Mucosa of descending colon (tissue), 3 donors: ENCODE results near the gene PRIM1. TPM values are rescaled to one million over a fixed set of nuclear protein-coding genes. Genes with fewer than 3 reads are reported as not detected.
A peak's percentile ranks its signal among the peaks of the same experiment; 100 is the strongest.

ENCODE experiments used
- ATAC-seq: fragments of 200-7000 bp; cut with Tn5 transposase; one replicate; pipeline ENCODE4 v1.9.1; 2020; ENCODE audit warnings: mild to moderate bottlenecking, moderate library complexity
- DNase-seq, 3 donors: peaks; one replicate each; pipeline ENCODE4 v3.0.0-alpha.2; 2020
- H3K36me3 ChIP-seq: fragments of 200-600 bp; one replicate; pipeline ENCODE4 v1.8.0; 2021; ENCODE audit warnings: low read depth, mild to moderate bottlenecking
- H3K4me1 ChIP-seq: fragments of 200-600 bp; one replicate; pipeline ENCODE4 v1.8.0; 2021; ENCODE audit warnings: low read depth, mild to moderate bottlenecking
- H3K4me3 ChIP-seq: fragments of 200-600 bp; one replicate; pipeline ENCODE4 v1.8.0; 2021; ENCODE audit warnings: mild to moderate bottlenecking
- H3K9me3 ChIP-seq: fragments of 200-600 bp; one replicate; pipeline ENCODE4 v1.8.0; 2021; ENCODE audit warnings: mild to moderate bottlenecking
- intact Hi-C, 2 donors: fragments of 100-400 bp; cut with DNase I in 1 of 2; cut with micrococcal nuclease in 1 of 2; formaldehyde crosslinking; loops; one replicate each; pipeline versions ENCODE4 v1.11.0 to v1.11.1; 2022; cut with DNase I, micrococcal nuclease
- total RNA-seq, 3 donors: library from RNA; stranded (reverse); fragmentation: NEBNext Ultra II Directional in 2 of 3; extraction: Animal tissue kit (Norgen Biotek cat#: 25700) in 2 of 3; gene quantifications; one replicate each; pipeline versions ENCODE4 v1.2.1 to v1.2.4, GENCODE V29; 2021 to 2023
- TF ChIP-seq, protein P1 (sequence below): fragments of 200-600 bp; IDR thresholded peaks from one replicate; pipeline ENCODE4 v1.8.0; 2022; ENCODE audit warnings: antibody characterized with exemption, mild to moderate bottlenecking
- donor health status: DM: no; HTN: no; CAD: no; lungs with moderate emphysema.
- donor health status: DM: no; HTN: no; CAD: no.
- donor health status: DM: no; HTN: yes; CAD: no.

Gene PRIM1
- total RNA-seq, 3 donors from 2014 or later, result 6.3 to 11.5 (median 6.8) TPM

GRCh38 chr12:56723889-56724700, 28.0 kb downstream of the PRIM1 start:
- DNase-seq (peak in 2 of 3 donors; percentile 39 to 70), ATAC-seq (no peak)
- TF ChIP-seq, protein P1, sequence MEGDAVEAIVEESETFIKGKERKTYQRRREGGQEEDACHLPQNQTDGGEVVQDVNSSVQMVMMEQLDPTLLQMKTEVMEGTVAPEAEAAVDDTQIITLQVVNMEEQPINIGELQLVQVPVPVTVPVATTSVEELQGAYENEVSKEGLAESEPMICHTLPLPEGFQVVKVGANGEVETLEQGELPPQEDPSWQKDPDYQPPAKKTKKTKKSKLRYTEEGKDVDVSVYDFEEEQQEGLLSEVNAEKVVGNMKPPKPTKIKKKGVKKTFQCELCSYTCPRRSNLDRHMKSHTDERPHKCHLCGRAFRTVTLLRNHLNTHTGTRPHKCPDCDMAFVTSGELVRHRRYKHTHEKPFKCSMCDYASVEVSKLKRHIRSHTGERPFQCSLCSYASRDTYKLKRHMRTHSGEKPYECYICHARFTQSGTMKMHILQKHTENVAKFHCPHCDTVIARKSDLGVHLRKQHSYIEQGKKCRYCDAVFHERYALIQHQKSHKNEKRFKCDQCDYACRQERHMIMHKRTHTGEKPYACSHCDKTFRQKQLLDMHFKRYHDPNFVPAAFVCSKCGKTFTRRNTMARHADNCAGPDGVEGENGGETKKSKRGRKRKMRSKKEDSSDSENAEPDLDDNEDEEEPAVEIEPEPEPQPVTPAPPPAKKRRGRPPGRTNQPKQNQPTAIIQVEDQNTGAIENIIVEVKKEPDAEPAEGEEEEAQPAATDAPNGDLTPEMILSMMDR, result no peak
- H3K9me3 ChIP-seq, result no peaks in the 10 kb centered on the region
- no peaks in the 10 kb centered on the region for H3K36me3 ChIP-seq
- H3K4me1 ChIP-seq, result peaks cover 37% of the 10 kb centered on the region
- intact Hi-C loops, result no loop called here
- H3K4me3 ChIP-seq, result peak overlapping the region; percentile 87

DNA sequence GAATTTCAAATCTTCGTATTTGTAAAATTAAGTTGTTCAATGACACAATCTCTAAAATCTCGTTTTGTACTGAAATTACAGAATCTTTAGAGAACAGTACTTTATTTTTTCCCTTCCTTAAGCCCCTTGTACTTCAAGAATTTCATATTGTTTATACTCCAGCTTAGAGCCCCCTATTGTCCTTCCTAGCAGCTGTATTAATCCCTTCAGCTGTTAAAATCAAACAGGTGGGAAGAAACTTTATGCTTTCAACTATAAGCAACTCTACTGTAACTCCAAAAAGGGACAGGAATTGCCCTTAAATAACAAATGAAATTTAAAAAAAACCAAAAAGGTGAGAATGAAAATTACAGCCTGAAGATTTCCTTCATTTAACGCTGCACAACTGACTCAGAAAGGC, 28.8 kb downstream of the PRIM1 start:
- Histone ChIP-seq H3K4me1 (peaks cover 37% of the 10 kb centered on the region), H3K4me3 (no peak overlapping the region), H3K9me3 (no peaks in the 10 kb centered on the region), H3K36me3 (no peaks in the 10 kb centered on the region)
- no peak for DNase-seq
- intact Hi-C loops, result no loop called here
- ATAC-seq, result no peak
- TF ChIP-seq, protein P1, result no peak

- Histone ChIP-seq H3K9me3 (no peaks in the 10 kb centered on the region), H3K4me1 (peaks cover 37% of the 10 kb centered on the region), H3K36me3 (no peaks in the 10 kb centered on the region), H3K4me3 (no peak overlapping the region)
- DNase-seq (peak in 1 of 3 donors; percentile 47), ATAC-seq (no peak)
- TF ChIP-seq, protein P1, result no peak
- intact Hi-C loops, result no loop called here
Observed at GRCh38 chr12:56722832-56723231, 29.3 kb downstream of the PRIM1 start.

DNA sequence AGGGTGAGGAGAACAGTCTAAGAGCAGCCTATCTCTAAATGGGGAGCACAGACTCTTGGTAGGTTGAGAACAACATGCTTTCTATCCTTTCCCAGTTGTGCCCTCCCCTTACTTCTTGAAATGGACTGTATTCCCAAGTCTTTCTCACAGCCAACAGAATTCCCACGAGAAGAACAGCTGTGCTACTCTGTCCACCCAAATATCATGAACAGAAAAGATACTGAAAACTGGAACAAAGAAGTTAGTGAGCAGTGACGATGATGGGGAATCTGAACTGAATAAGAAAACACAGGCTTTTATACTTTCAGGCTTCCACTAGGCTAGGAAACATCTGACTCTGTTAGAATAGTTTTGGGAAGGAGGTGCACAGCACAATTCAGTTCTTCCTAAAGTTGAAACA, 30.4 kb downstream of the PRIM1 start:
- DNase-seq (no peak), ATAC-seq (no peak)
- H3K4me1 ChIP-seq, result peaks cover 37% of the 10 kb centered on the region
- H3K4me3 ChIP-seq, result no peak overlapping the region
- intact Hi-C loops, result no loop called here
- no peaks in the 10 kb centered on the region for H3K9me3 ChIP-seq
- TF ChIP-seq, protein P1, result no peak
- H3K36me3 ChIP-seq, result no peaks in the 10 kb centered on the region

DNA sequence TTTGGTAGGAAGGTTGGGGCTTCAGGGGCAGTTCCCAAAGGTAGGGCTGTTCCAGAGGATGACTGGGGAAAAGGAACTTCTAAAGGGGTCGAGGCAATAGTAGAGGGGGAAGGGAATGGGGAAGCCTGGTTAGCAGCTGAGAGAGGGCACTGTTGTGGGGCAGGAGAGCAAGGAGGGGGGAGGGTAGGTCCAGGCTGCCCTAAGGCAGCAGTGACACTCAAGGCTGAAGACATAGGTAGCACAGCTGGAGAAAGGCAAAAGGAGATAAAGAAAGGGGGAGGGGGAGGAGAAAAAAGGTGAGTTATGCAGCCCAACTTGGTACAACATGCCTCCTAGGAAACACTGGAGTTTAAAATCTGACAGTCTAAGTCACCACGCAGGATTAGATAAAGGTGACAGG, 30.9 kb downstream of the PRIM1 start:
- ATAC-seq (no peak), DNase-seq (no peak)
- Histone ChIP-seq H3K36me3 (no peaks in the 10 kb centered on the region), H3K4me1 (peaks cover 37% of the 10 kb centered on the region), H3K9me3 (no peaks in the 10 kb centered on the region), H3K4me3 (no peak overlapping the region)
- intact Hi-C loops, result no loop called here
- TF ChIP-seq, protein P1, result no peak
